Transverse colon (tissue), 4 donors: ENCODE data around the gene FABP3.

Experiments
- EP300 ChIP-seq: sonication (generic); formaldehyde crosslinking; IDR thresholded peaks from one replicate; pipeline ENCODE4 v1.6.1; 2017; ENCODE audit warnings: antibody characterized with exemption, low read depth
- POLR2A ChIP-seq: fragments of 450-650 bp; IDR thresholded peaks from one replicate; pipeline ENCODE4 v1.6.1; 2016; ENCODE audit warnings: antibody characterized with exemption, mild to moderate bottlenecking, moderate library complexity
- POLR2AphosphoS5 ChIP-seq, 3 donors: sonication (generic); formaldehyde crosslinking; IDR thresholded peaks; one replicate each; pipeline ENCODE4 v1.6.1; 2016; ENCODE audit warnings: antibody characterized with exemption in 3 of 3
- TF ChIP-seq, protein P1 (sequence below), 5 experiments: fragments of 200-600 bp in 3 of 5; fragments of 450-650 bp in 2 of 5; sonication (generic) in 3 of 5; IDR thresholded peaks; 1 replicate in 2 of 5; 2 replicates in 3 of 5; pipeline ENCODE4 v1.5.1; 2016 to 2017; ENCODE audit warnings: antibody characterized with exemption in 5 of 5, inconsistent platforms in 3 of 5, mild to moderate bottlenecking in 2 of 5, moderate library complexity in 1 of 5

DNA sequence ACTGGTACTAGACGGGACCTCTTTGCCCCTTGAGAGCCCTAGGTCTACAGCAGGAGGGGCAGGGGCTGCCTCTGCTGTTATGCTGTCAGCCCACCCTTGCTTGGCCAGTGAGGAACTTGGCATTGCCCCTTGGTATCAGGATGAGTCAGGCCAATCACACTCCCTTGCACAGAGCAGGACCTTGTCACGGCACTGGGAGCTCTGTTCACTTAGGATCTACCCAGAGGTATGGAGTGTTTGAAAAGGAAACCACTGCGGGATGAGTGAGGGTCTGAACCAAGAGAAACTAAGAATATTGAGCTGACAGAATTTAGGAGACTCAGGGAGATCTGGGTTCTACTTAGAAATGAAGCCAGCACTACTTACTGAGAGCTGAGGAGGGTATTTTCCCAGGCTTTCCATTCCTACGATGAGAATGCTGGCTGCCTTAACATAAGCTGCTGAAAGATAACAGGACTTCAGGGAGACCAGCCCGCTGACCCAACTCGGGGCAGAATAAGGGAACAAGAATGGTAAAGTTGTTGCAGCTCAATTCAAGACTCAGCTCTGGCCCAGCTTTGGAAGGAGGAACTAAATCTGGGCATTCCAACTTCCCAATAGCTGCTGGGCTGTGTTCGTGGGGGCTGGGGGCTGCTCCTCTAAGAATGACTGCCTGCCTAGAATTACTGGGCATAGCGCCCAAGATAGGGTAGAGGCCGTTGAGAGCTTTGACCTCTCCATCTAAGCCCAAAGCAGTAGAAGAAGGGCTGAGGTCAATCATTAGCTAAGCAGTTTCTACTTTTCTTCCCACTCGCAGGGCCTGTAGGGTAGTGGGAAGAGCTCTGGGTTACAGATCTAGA lies 1.5 kb downstream of the FABP3 start:
- no peak for TF ChIP-seq POLR2A
- TF ChIP-seq, protein P1, sequence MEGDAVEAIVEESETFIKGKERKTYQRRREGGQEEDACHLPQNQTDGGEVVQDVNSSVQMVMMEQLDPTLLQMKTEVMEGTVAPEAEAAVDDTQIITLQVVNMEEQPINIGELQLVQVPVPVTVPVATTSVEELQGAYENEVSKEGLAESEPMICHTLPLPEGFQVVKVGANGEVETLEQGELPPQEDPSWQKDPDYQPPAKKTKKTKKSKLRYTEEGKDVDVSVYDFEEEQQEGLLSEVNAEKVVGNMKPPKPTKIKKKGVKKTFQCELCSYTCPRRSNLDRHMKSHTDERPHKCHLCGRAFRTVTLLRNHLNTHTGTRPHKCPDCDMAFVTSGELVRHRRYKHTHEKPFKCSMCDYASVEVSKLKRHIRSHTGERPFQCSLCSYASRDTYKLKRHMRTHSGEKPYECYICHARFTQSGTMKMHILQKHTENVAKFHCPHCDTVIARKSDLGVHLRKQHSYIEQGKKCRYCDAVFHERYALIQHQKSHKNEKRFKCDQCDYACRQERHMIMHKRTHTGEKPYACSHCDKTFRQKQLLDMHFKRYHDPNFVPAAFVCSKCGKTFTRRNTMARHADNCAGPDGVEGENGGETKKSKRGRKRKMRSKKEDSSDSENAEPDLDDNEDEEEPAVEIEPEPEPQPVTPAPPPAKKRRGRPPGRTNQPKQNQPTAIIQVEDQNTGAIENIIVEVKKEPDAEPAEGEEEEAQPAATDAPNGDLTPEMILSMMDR (IDR thresholded peaks at IDR 0.05): no peak
- TF ChIP-seq POLR2AphosphoS5 (IDR thresholded peaks at IDR 0.05): no peak
- TF ChIP-seq EP300: no peak
